T-cell (primary cell): Measurements from ENCODE around the gene SCN1A. TPM values are rescaled to one million over a fixed set of nuclear protein-coding genes. Genes with fewer than 3 reads are reported as not detected.
"Not testable (repeated sequence)": the region's sequence is repeated elsewhere in the genome, so short reads cannot be mapped to it uniquely, and the experiment has no call there.

Experiments
- ATAC-seq, 4 experiments: fragments of 200-7000 bp in 3 of 4; fragments of 150-1000 bp in 1 of 4; cut with Tn5 transposase; replicated peaks in 1 of 4; 1 replicate in 3 of 4; 2 replicates in 1 of 4; pipeline ENCODE4 v1.10.0; 2021; ENCODE audit warnings: moderate library complexity in 3 of 4, mild to moderate bottlenecking in 2 of 4, moderate number of reproducible peaks in 1 of 4
- CTCF ChIA-PET, 2 donors: fragments of 300-600 bp; sonication (Branson Sonifier 250); formaldehyde crosslinking; loops; one replicate each; lab custom pipeline; 2022; ENCODE audit warnings: antibody characterized with exemption in 2 of 2; lab: Charles Lee
- POLR2A ChIA-PET, 2 donors: fragments of 300-600 bp; sonication (Branson Sonifier 250); formaldehyde crosslinking; loops; one replicate each; lab custom pipeline; 2022; ENCODE audit warnings: antibody characterized with exemption in 2 of 2; lab: Charles Lee
- DNase-seq, 35 experiments: peaks; one replicate each; pipeline versions ENCODE4 v3.0.0 to v3.0.0-alpha.2; 2013 to 2023
- H3K27ac ChIP-seq: one replicate; pipeline ENCODE4 v1.5.1; 2013; ENCODE audit warnings: low read length
- H3K27me3 ChIP-seq, 2 experiments: replicated peaks in 1 of 2; 1 replicate in 1 of 2; 2 replicates in 1 of 2; pipeline versions ENCODE4 v1.6.1 to v1.7.0; 2013; ENCODE audit warnings: low read length in 1 of 2, mixed read lengths in 1 of 2; ENCODE audit not compliant: control insufficient read depth in 2 of 2, insufficient read depth in 2 of 2; ENCODE audit errors: extremely low read depth in 1 of 2
- H3K36me3 ChIP-seq, 2 donors: 1 replicate in 1 of 2; 2 replicates in 1 of 2; pipeline versions ENCODE4 v1.6.1 to v1.7.0; 2013; ENCODE audit warnings: low read length in 1 of 2; ENCODE audit not compliant: control insufficient read depth in 2 of 2, insufficient read depth in 1 of 2; ENCODE audit errors: extremely low read depth in 1 of 2
- H3K4me1 ChIP-seq, 2 experiments: 1 replicate in 1 of 2; 2 replicates in 1 of 2; pipeline versions ENCODE4 v1.6.1 to v1.7.0; 2013; ENCODE audit warnings: low read length in 2 of 2, mixed read lengths in 1 of 2; ENCODE audit not compliant: insufficient read depth in 2 of 2, control insufficient read depth in 1 of 2; ENCODE audit errors: extremely low read depth in 1 of 2
- H3K4me3 ChIP-seq, 2 donors: 1 replicate in 1 of 2; 2 replicates in 1 of 2; pipeline versions ENCODE4 v1.5.1 to v1.7.0; 2013; ENCODE audit warnings: mild to moderate bottlenecking in 2 of 2, low read length in 1 of 2, moderate library complexity in 1 of 2; ENCODE audit not compliant: control insufficient read depth in 1 of 2; ENCODE audit errors: extremely low read depth in 1 of 2
- H3K9me3 ChIP-seq: 2 replicates; pipeline ENCODE4 v1.7.0; 2013
- H3K27ac Mint-ChIP-seq, 2 donors: one replicate each; pipeline ENCODE4 v1.8.0; 2020 to 2021; ENCODE audit warnings: mild to moderate bottlenecking in 2 of 2, mixed read lengths in 2 of 2
- H3K27me3 Mint-ChIP-seq, 2 donors: one replicate each; pipeline ENCODE4 v1.8.0; 2021 to 2022; ENCODE audit warnings: mixed read lengths in 2 of 2
- H3K36me3 Mint-ChIP-seq: one replicate; pipeline ENCODE4 v1.8.0; 2021; ENCODE audit warnings: mixed read lengths
- H3K4me1 Mint-ChIP-seq, 3 donors: one replicate each; pipeline ENCODE4 v1.8.0; 2020 to 2022; ENCODE audit warnings: mixed read lengths in 3 of 3, mild to moderate bottlenecking in 1 of 3
- H3K4me3 Mint-ChIP-seq, 3 donors: one replicate each; pipeline ENCODE4 v1.8.0; 2020 to 2022; ENCODE audit warnings: mild to moderate bottlenecking in 3 of 3, mixed read lengths in 3 of 3, moderate library complexity in 3 of 3
- H3K9me3 Mint-ChIP-seq, 3 donors: one replicate each; pipeline ENCODE4 v1.8.0; 2020 to 2022; ENCODE audit warnings: mixed read lengths in 3 of 3
- WGBS: methylation state at CpG from one replicate; pipeline ENCODE4 v1.1.5; 2013; ENCODE audit warnings: missing lambda C conversion rate; ENCODE audit not compliant: insufficient coverage; 5-methylcytosine and 5-hydroxymethylcytosine counted together
- total RNA-seq, 35 experiments: library from RNA in 6 of 35; stranded (reverse) in 6 of 35; fragments of 120-200 nt in 1 of 35; gene quantifications; one replicate each; pipeline versions ENCODE4 v1.2.1 to v1.2.4 and lab custom pipeline; 2013 to 2026

The SCN1A gene
- total RNA-seq, 5 donors from 2014 or later (not counting 1 experiment from before 2014, with no cell fraction given): not detected

GRCh38 chr2:166148500-166149400 is 20.9 kb upstream of the SCN1A start:
- ChIA-PET CTCF (no interaction called here), POLR2A (no interaction called here)
- no peak overlapping the region for H3K4me3 ChIP-seq
- H3K4me1 ChIP-seq: no peaks in the 10 kb centered on the region
- ATAC-seq (no peak), DNase-seq (no peak)
- H3K27me3 ChIP-seq: no peaks in the 10 kb centered on the region
- no peaks in the 10 kb centered on the region for H3K36me3 ChIP-seq
- Mint-ChIP-seq H3K27me3 (peaks cover 3 to 13% of the 10 kb centered on the region in 2 donors), H3K4me1 (no peaks in the 10 kb centered on the region), H3K4me3 (no peak overlapping the region), H3K36me3 (no peaks in the 10 kb centered on the region), H3K9me3 (no peaks in the 10 kb centered on the region), H3K27ac (no peak overlapping the region)
- H3K9me3 ChIP-seq: no peaks in the 10 kb centered on the region
- no peak overlapping the region for H3K27ac ChIP-seq
- WGBS: no CpG with 5 or more reads among the region's 7 CpGs

- Histone ChIP-seq H3K27ac (no peak overlapping the region), H3K4me3 (no peak overlapping the region), H3K27me3 (no peaks in the 10 kb centered on the region), H3K36me3 (no peaks in the 10 kb centered on the region), H3K9me3 (no peaks in the 10 kb centered on the region), H3K4me1 (no peaks in the 10 kb centered on the region)
- DNase-seq (no peak), ATAC-seq (no peak)
- Mint-ChIP-seq H3K4me1 (no peaks in the 10 kb centered on the region), H3K9me3 (no peaks in the 10 kb centered on the region), H3K27ac (no peak overlapping the region), H3K27me3 (peaks cover 0 to 8% of the 10 kb centered on the region in 2 donors), H3K36me3 (no peaks in the 10 kb centered on the region), H3K4me3 (no peak overlapping the region)
- ChIA-PET POLR2A (no interaction called here), CTCF (no interaction called here)
- 63% methylated on average over 1 of the region's 2 CpGs for whole genome bisulfite sequencing
Measured at GRCh38 chr2:166147883-166148282, 20.1 kb upstream of the SCN1A start.

GRCh38 chr2:166144071-166144470 is 16.3 kb upstream of the SCN1A start:
- no peaks in the 10 kb centered on the region for H3K36me3 ChIP-seq
- no peaks in the 10 kb centered on the region for H3K4me1 ChIP-seq
- H3K4me3 ChIP-seq: no peak overlapping the region
- Mint-ChIP-seq H3K36me3 (no peaks in the 10 kb centered on the region), H3K27ac (no peak overlapping the region), H3K4me3 (no peak overlapping the region), H3K9me3 (no peaks in the 10 kb centered on the region), H3K27me3 (peaks cover 0 to 12% of the 10 kb centered on the region in 2 donors), H3K4me1 (no peaks in the 10 kb centered on the region)
- POLR2A ChIA-PET: no interaction called here
- no CpG with 5 or more reads among the region's 1 CpG for WGBS
- no peaks in the 10 kb centered on the region for H3K27me3 ChIP-seq
- H3K9me3 ChIP-seq: no peaks in the 10 kb centered on the region
- CTCF ChIA-PET: no interaction called here
- ATAC-seq (no peak), DNase-seq (no peak)
- H3K27ac ChIP-seq: no peak overlapping the region

GRCh38 chr2:166140932-166141331 is 13.1 kb upstream of the SCN1A start:
- 56% methylated on average over 1 of the region's 2 CpGs for WGBS
- Mint-ChIP-seq H3K4me3 (no peak overlapping the region), H3K4me1 (no peaks in the 10 kb centered on the region), H3K36me3 (no peaks in the 10 kb centered on the region), H3K27ac (no peak overlapping the region), H3K27me3 (peaks cover 1 to 8% of the 10 kb centered on the region in 2 donors), H3K9me3 (no peaks in the 10 kb centered on the region)
- Histone ChIP-seq H3K36me3 (no peaks in the 10 kb centered on the region), H3K4me3 (no peak overlapping the region), H3K27me3 (peaks cover 0 to 3% of the 10 kb centered on the region in 2 experiments), H3K27ac (no peak overlapping the region), H3K9me3 (no peaks in the 10 kb centered on the region), H3K4me1 (no peaks in the 10 kb centered on the region)
- DNase-seq (no peak), ATAC-seq (no peak)
- CTCF ChIA-PET: interaction anchor here (0.5 to 0.8 kb wide), 2 partner anchors 13 kb away, joined by 3 read pairs; partner anchors contain the start of gene SCN1A (in 2 of the 2)
- POLR2A ChIA-PET: no interaction called here

- H3K27me3 Mint-ChIP-seq: peaks cover 4% of the 10 kb centered on the region in 2 donors
- DNase-seq: no peak
- no peaks in the 10 kb centered on the region for H3K4me1 Mint-ChIP-seq
- no peaks in the 10 kb centered on the region for H3K36me3 Mint-ChIP-seq
- ChIA-PET CTCF (interaction anchor here (0.5 to 0.8 kb wide), 3 partner anchors 13 to 1915 kb away, joined by 3 read pairs; partner anchors contain the start of gene SCN1A (in 2 of the 2)), POLR2A (no interaction called here)
- no peaks in the 10 kb centered on the region for H3K9me3 ChIP-seq
- no peaks in the 10 kb centered on the region for H3K4me1 ChIP-seq
- H3K27me3 ChIP-seq: peaks cover 0 to 3% of the 10 kb centered on the region in 2 experiments
- H3K27ac ChIP-seq: no peak overlapping the region
- no peak overlapping the region for H3K4me3 Mint-ChIP-seq
- no peaks in the 10 kb centered on the region for H3K36me3 ChIP-seq
- no peak overlapping the region for H3K27ac Mint-ChIP-seq
- no peak for ATAC-seq
- no CpG with 5 or more reads among the region's 7 CpGs for WGBS
- H3K4me3 ChIP-seq: no peak overlapping the region
- no peaks in the 10 kb centered on the region for H3K9me3 Mint-ChIP-seq
Measured at GRCh38 chr2:166140475-166140874, 12.7 kb upstream of the SCN1A start.

- ATAC-seq, POLR2A ChIA-PET, H3K9me3 ChIP-seq, DNase-seq, H3K4me1 Mint-ChIP-seq, H3K27me3 ChIP-seq, CTCF ChIA-PET, H3K4me1 ChIP-seq, H3K36me3 Mint-ChIP-seq, H3K4me3 Mint-ChIP-seq, H3K4me3 ChIP-seq, H3K36me3 ChIP-seq, H3K27ac ChIP-seq, H3K9me3 Mint-ChIP-seq, H3K27me3 Mint-ChIP-seq, H3K27ac Mint-ChIP-seq: not testable (repeated sequence)
- no CpG with 5 or more reads among the region's 3 CpGs for WGBS
Measured at GRCh38 chr2:166139479-166139878, 11.7 kb upstream of the SCN1A start.
